HG02678 (cell line): ENCODE data around the gene HK3.

Experiments
- ATAC-seq: cut with Tn5 transposase; IDR thresholded peaks from one replicate; pipeline ENCODE4 v1.9.1; 2021; ENCODE audit warnings: mild to moderate bottlenecking, moderate library complexity; ENCODE audit not compliant: unreplicated experiment

The HK3 gene

DNA sequence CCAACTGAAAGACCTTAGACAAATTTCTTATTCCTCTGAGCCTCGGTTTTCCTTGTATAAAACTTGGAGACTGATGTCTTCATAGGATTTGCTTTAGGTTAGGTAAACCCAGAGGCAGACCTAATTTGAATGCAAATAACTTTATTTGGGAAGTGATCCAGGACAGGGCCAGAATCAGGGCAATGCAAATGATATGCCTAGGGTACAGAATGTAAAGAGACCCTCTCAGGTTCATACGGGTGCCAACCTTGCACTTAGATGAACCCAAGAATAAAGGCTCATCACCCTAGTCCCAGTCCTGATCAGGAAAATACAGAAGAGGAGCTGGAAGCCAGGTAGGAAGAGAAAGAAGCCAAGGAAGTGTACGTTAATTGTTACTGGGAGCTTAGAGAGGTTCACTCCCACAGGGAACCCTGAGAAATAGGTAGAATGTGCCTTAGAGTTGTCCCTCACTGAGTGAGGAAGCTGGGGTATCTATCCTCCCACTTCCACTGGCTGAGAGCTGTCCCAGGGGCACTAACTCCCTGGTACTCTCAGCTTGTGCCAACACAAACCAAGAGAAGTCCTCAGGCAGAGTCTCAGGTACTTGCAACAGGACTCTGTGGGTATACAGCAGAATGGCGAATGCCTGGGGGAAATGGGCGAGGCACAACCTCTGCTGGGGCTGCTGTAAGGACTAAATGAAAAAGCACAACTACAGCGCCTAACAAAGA lies 3.1 kb upstream of the HK3 start:
- no peak for ATAC-seq

DNA sequence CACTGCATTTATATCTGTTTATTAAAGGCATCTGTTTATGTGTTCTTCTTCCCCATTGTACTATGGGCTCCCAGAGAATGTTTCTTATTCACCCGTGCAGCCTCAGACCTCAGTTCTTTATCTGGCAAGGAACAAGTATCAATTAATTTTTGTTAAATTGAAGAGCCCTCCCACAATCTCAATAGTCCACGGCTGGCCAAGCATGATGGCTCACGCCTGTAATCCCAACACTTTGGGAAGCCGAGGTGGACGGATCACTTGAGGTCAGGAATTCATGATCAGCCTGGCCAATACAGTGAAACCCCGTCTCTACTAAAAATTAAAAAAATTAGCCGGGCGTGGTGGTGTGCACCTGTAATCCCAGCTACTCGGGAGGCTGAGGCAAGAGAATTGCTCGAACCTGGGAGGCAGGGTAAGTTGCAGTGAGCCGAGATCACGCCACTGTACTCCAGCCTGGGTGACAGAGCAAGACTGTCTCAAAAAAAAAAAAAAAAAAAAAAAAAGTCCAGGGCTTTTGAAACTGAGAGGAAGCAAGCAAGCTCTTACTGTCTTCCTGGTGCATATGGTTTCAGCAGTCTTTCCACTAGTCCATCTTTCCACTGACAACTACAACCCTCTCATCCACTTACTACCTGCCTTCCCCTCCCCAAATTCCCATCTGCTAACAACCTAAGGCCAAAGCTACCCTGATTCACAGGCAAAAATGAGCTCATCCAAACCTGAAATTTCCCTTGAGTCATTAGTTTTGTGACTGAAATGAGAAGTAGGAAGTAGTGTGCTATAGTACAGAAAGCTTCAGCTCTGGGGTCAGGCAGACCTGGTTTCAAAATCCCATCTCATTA lies 2.3 kb upstream of the HK3 start:
- peak; percentile 68 for ATAC-seq

DNA sequence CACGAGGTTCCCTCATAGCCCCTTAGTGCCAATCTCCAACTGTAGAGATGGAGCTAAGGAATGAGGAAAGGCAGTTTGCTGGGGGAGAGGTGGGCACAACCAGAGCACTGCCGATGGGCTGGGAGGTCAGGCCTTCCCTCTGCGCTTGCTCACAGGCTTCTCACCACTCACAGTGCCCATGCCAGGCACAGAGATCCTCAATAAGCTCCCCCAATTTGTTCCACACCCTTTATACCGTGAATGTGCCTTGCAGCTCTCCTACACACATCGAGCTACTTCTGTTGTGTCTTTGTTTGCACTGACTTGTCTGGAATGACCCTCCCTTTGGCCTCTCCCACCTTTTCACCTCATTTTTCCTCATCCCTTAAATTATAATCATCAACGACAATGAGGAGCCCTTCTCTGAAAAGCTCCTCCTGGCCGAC lies 1.6 kb upstream of the HK3 start:
- no peak for ATAC-seq

DNA sequence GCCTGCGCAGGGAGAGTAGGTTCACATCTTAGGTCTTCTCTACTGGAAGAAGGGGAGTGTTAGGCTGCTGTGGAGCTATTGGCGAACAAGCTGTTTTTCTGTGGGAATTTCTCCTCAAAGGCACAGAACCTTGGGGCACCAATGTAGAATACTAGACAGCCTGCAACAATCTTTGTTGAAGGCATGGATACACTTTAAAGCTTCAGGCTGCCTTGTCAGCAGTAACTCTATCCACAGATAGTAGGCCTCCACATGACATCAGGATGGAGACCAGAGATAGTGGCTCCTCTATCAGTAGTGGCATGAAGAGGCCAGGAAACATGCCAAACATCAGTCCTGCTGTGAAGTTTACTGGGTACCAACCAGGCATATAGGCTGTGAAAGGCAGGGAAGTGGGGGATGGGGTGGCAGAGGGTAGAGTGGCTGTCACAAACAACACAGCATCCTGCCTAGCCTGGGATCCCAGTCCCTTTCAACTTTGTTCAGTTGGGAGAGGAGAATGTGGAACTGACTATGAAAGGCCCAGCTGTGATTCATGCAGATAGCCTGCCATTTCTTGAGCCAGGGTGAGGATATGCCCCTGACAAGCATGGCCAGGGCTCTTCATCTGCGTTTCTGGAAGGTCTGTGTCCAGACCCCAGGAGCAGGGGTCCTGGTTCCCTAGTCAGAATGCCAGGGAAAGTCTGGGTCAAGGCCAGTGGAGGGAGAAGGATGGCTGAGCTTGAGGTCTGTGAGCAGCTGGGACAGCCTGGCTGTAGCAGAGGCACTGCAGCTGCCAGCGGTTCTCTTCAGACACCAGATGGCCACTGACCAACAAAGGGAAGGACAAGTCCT lies 1.0 kb upstream of the HK3 start:
- no peak for ATAC-seq

DNA sequence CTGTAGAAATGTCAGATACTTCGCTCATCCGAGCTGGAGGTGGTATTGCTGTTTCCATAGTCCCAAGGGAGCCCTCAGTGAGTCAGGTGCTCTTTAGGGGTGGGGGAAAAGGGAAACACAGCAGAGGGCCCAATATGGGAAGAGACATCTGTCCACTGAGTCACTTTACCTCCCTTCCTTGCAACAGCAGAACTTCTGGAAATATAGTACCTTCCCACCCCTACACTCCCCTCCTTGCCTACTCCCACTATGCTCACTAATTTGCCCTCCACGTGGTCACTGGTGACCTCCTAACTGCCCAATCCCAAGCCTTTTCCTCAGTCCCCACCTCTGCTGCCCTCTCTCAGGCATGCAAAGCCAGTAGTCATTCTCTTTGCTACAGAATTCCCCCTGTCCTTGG lies 1.9 kb downstream of the HK3 start:
- no peak for ATAC-seq

DNA sequence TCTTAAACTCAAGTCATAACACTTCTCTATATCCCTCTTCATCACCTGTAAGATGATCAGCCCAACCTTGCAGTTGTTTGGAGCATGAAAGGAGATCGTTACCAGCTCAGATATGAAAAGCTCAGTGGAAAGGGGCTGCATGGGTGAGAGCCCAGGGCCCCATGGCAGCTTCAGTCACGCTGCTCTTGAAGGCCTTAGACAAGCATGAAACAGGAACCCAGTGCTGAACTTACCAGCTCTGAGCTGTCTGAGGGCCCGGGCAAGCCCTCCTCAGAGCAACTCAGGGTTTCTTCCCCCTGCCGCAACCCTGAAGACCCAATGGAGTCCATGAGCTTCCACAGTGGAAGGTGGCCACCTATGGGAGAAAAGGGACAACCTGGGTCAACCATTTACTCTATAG lies 3.3 kb downstream of the HK3 start:
- no peak for ATAC-seq

DNA sequence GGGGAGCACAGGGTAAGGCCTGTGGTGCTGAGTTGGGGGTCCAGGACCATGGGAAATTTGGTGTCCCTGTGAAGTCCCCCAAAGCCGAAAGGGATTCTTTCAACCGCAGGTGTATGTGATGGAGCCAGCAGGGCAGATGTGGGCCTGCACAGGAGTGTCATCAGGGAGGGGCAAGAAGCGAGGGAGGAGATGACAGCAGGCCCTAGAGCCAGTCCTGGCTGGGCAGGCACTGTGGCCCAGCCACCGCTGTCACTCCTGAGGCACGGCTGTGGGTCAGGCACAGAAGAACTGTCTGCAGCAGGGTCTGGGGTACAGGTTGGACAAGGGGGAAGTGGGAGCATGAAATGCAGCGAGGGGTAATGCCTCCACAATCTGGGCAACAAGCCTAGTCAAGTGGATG lies 4.8 kb downstream of the HK3 start:
- no peak for ATAC-seq

DNA sequence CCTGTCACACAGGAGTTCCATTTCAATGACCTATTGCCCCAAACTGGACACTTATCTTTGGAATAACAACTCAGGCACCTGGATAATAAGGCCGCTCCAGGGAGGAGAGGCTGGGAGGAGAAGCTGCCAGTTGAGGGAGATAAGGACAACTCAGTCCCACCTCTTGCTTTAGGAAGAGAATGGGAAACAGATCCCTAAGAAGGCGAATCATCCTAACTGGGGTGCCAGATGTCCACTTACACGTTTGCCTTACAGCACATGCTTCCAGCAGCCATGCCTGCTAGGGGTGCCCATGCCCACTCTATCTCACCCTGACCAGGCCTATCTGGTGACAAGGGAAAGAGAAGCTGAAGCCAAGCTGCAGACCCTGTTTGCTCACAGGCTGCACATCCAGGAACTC lies 6.5 kb downstream of the HK3 start:
- ATAC-seq = no peak

DNA sequence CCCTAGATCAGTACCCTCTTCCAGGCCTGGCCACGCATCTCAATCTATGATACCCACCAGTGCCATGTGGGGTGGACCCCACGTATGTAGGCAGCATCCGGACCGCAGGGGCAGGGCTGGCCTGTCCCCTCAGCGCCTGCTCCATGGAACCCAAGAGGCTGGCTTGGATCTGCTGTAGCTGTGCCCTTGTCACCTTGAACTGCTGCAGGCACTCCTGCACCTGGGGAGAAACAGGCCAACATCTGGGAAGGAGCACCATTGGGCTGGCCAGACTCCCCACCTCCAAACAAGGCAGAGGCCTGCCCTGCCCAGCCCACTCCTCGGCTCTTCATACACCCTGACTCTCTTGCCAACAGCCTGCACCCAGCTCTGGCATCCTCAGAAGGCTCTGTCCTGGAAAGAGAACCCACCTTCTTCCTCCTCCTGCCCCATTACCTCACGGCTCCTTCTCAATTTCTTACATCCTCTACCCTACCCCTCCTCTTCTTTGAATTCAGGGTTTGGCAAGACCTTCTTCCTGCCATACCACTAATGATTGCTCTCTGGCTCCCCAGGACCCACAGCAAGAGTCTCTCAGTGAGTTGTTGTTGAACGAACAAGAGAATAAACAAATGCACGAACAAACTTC lies 7.7 kb downstream of the HK3 start:
- no peak for ATAC-seq

DNA sequence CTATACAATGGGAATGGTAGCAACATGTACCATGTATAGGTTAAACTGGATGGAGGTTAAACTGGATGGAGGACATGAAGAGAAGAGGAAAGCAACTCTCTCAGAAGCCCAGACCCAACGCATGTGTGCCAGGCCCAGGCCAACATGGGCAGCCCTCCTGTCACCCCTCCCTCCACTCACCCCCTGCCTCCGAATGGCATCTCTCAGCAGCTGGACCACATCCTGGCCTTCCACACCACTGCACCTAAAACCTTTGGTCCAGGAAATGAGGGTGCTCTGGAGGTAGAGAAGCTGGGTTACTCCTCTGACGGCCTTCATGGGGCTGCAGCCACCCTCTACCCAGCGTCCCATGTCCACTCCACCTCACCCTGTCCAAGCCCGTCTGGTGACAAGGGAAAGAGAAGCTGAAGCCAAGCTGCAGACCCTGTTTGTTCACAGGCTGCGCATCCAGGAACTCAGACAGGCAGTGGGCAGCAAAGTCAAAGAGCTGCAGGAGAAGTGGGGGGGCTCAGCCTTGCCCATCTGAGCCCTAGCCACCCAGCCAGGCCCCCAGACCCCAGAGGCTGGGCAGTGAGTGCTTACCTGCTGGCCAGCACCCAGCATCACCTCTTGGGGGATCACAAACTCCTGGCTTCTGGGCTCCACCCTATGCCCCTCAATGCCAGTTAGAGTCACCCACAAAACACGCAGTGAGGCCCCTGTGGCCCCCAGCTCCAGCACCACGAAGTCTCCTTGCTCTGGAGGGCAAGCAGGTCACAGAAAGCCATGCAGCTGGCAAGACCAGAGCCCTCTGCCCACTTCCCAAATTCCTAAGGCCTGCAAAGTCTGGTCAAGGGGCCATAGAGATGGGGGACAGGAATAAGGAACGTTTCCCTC lies 8.5 kb downstream of the HK3 start:
- no peak for ATAC-seq

DNA sequence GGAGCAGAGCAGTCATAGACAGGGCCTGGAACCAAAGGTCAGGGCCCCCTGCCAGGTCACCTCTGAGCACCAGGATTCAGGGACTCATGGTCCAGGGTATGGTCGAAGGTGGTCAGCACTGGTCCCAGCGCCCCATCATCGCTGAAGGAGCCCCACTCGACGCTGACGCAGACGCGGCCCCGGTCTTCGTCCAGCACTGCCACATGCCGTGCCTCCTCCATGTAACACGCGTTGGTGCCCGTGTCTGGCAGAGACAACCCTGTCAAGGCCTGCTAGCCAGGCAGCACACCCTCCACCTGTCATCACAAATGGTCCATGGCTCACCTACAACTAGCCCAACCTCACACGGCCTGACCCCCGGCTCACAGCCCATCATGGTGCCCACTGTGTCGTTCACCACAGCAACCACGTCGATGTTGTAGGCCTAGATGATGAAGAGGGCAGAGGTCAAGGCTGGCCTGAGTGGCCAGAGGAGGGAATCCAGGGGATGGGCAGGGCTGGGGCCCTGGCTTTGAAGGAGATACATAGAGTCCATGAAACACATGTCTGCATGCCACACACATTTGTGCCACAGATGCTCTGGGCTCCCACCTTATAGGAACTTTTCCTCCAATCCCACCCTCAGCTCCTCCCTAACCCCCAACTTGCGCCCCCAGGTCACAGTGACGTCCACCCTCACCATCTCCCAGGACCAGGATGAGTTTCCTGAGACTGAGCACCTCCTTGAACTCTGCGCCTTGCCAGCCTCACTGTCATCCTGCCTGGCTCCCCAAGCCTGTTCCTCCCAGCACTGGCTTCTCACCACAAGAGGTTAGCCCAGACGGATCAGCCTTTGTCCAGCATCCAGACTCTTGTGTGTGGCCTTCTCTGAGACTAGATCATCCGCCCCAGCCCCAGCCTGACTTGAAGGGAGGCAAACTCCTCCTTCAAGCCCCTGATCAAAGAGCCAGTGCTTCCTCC lies 9.5 kb downstream of the HK3 start:
- ATAC-seq = no peak

DNA sequence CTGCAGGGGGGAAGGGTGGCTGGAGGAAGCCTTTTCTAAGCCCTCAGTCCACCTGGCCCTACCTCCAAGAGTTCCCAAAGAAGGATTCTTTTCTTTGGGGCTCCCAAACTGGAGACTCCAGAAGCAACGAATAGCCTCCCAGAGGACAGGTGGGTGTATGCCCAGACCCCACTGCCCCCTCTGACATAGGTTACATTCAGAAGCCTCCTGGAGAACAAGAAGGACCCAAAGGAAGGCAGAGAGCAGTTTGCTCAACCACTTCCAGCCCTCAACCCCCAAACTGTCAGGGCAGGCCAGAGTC lies 10.3 kb downstream of the HK3 start:
- no peak for ATAC-seq

DNA sequence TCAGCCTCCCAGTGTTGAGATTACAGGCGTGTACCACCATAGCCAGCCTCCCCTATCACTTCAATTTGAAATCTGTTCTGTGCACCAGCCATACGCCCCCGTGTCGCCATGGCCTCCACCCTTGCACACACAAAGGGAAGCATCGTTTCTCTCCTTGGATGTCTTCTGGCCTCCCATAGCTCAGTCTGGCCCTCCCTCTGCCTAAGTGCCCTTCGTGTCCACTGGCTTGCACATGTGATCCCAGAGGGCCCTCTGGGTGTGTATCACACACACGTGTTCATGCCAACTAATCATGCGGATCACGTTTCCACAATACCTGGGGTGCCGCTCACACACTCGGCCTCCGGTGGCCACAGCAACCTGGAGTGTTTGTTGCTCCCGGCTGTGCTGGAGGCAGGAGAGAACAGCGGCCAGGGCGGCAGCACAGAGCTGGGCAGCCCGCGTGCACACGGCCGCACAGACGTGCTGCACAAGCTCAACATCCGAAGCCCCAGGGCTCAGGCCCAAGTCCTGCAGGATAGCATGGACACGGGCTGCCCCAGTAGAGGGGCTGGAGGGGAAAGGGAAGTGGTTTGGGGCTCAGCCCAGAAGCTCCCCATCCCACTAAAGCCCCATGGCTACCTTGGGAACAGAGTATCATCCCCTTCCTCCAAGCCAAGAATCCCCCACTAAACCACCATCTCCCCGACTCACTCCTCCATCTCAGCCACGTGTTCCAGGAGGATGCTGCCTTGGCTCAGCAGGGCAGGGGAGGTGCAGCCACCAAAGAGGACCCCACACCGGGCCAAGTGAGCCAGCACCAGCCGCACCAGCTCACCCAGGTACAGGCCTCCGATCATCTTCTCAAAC lies 10.9 kb downstream of the HK3 start:
- ATAC-seq = no peak

DNA sequence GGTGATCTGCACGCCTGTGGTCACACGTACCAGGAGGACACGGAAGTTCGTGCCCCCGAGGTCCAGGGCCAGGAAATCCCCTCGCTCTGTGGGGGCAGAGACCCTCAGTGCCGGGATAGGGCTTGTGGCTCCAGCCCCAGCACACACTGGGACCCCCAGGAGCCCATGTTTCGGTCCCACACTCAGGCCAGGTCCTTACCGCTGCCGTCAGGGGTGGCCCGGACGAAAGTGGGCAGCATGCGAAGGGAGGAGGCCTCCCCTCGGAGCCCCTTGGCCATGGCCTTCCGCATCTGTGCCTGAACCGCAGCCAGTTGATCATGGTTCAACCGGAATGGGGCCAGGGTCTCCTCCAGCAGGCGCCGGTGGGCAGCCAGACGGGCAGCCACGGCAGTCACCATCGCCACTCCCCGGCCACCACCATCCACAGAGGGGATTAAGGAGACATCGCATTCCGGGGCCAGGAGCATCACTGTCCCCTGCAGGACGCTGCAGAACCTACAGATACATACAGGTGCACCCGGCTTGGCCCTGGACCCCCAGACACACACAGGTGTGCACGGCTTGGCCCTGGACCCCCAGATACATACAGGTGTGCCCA lies 11.8 kb downstream of the HK3 start:
- ATAC-seq = no peak

DNA sequence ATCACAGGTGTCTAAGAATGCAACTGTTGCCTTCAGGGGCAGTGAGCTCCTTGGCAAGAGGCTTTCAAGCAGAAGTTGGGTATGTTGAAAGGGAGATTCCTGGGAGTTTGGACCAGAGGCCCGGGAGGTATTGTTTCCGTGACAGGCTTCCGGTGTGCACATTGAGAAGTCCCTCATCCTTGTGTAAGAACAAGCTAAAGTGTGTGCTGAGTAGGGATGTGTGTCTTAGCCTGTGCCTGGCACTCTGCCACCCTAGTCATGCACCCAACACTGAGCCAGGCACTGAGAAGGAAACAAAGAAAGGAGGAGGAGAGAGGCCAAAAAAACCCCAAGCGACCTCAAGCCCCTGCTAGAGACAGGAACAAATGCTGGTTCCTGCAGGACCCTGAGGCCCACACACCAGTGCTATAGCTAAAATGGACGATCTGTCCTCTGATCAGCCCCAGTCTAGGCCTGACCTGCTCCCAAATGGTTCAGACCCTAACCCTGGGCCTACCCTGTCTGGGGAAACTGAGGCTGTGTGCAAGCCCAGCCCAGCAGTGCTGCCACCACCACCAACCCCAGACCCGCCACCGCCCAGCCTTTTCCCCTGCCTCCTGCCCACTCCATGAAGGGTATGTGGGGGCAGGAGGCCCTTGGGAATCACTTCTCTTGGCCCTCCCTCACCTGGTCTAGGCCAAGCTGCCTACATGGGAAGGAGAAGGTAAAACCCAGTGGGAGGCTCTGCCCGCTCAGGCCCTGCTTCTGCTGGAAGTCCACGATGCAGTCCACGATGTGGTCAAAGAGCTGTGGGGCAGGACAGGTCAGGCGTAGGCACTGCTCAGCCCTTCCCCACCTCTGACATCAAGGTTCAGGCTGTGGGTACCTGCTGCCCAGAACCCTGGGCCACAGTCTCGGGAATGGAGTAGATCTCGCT lies 12.6 kb downstream of the HK3 start:
- no peak for ATAC-seq

DNA sequence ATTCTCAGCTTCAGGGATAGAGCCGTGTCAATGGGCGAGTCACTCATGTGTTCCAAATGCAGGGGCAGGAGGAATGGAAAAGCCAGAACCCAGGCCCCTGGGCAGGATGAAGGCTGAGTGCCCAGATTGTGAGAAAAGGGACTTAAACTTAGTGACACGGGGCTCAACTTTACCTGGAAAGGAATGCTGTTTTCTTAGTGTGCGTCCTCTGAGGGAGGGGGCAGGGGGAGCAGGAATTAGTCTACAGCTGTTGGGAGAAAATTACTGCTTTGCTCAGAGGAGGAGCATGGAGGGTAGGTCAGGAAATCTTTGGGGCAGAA lies 14.6 kb downstream of the HK3 start:
- ATAC-seq = no peak
